22Rv1 (cell line): ENCODE measurements around the gene NFKBIE.

Experiments
- H3K27ac ChIP-seq: fragments of 450-650 bp; 2 replicates; pipeline ENCODE4 v1.5.1; 2017
- CTCF ChIP-seq: fragments of 450-650 bp; IDR thresholded peaks from 2 replicates; pipeline ENCODE4 v1.5.1; 2017; ENCODE audit warnings: mild to moderate bottlenecking
- ZFX ChIP-seq: fragments of 450-650 bp; IDR thresholded peaks from 2 replicates; pipeline ENCODE4 v1.6.1; 2017; ENCODE audit warnings: antibody characterized with exemption, borderline replicate concordance

The NFKBIE gene

GRCh38 chr6:44294832-44295791 is 29.8 kb upstream of the NFKBIE start:
- TF ChIP-seq ZFX (no peak), CTCF (no peak)

DNA sequence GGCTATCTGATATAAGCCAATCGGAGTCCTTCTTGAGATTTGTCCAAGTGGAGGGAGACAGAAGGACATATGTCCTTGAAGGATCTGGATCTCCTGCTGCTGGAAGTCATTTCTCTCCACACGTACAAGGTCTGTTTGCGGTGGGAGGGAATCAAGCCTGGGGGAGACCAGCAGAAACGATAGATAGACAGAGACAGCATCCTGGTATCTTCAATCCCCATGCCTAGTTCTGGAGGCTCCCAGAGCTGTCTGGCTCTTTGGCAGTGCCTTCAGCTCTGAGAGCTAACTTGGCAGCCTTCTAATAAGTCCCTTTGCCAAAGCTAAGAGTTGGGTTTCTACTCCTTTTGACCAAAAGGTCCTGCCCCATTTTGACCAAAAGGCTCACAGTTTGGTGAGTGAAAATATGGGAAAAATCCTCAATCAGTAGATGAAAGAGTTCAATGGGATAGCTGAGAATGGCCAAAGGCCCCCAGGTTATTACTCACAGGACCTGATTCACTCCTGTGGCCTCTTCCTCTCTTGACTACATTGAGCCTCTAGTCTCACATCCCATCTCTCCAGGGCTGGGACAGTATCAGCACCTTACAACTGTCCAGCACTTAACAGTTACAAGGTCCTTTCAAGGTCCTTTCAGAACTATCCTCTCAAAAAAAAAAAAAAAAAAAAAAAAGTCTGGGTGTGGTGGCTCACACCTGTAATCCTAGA is 27.5 kb upstream of the NFKBIE start:
- TF ChIP-seq CTCF (no peak), ZFX (no peak)
- no peak overlapping the region for H3K27ac ChIP-seq

More at GRCh38 chr6:44294832-44295791, 29.8 kb upstream of the NFKBIE start:
- no peak overlapping the region for H3K27ac ChIP-seq

- TF ChIP-seq CTCF (no peak), ZFX (no peak)
- no peak overlapping the region for H3K27ac ChIP-seq
Observed at GRCh38 chr6:44291841-44292240, 26.5 kb upstream of the NFKBIE start.

GRCh38 chr6:44289726-44290260 is 24.4 kb upstream of the NFKBIE start:
- TF ChIP-seq ZFX, result no peak
- no peak for TF ChIP-seq CTCF

DNA sequence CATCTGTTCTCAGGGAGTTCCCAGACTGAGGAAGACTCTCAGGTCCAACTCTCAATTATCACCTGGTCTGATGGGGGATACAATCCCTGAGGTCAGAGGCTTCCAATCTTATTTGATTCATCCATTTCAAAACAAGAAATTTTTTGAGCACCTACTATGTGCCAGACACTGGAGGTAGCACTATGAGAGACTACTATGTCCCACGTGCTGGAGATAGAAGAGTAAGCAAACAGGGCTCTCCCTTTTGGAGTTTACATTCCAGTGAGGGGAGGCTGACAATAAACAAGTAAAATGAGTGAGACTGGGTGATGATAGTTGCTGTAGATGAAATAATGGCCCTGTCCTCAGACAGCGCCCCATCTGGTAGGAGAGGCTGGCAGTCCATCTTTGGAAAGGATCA is 21.4 kb upstream of the NFKBIE start:
- TF ChIP-seq CTCF (0 out of 2 replicates have a peak, but pooled peaks have one; percentile 5), ZFX (no peak)
- no peak overlapping the region for H3K27ac ChIP-seq

More at GRCh38 chr6:44289726-44290260, 24.4 kb upstream of the NFKBIE start:
- H3K27ac ChIP-seq, result no peak overlapping the region

DNA sequence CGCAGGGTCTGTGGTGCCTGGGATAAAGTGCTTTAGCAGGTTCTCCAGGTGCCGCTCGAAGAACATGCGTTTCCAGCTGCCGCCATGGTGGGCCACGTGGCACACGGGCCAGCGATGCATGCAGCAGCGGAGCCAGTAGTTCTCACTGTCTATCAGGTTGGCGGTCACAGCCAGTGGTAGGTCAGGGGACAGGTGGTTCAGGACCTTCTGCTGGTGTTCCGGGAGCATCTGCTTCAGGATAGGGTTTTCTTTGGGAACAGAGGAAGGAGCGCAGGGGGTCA is 20.9 kb upstream of the NFKBIE start:
- H3K27ac ChIP-seq, result no peak overlapping the region
- no peak for TF ChIP-seq ZFX
- TF ChIP-seq CTCF, result no peak
